ENCODE data around the gene TOR1AIP2.

The TOR1AIP2 gene

DNA sequence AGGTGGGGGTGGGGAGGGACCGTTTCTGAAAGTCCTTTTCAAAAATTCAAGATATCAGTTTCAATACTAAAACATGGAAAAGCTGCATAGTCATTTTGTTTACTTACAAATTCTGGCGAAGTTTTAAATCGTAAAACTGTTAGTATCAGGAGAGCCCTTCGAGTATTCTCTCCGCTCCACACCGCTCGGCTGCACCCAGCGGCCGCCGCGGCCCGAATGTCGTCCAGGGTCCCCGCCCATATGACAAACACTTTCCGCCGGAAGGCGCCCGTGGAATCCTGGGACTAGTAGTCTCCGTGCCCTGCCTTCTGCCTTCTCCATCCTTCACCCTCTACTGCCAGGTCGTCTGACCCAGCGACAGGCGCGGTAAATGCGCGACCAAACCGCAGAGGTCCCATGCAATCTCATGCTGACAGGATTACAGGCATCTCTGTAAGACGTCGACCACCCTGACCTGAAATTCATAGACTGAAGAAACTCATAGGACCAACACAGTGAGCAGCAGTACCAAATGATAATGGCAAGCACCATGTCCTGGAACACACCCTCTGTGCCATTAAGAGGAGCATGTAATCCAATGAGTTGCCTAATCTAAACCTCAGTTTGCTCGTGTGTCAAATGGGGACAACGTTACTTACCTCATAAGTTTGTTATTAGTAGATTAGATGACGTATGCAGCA is at the start of gene TOR1AIP2:
Gene TOR1AIP2 (minus strand): TSS at position 218 of the 680 bp plus-strand sequence. CDS start 25,138 bp downstream, outside the sequence.
- peak; percentile 87 for DNase-seq

DNA sequence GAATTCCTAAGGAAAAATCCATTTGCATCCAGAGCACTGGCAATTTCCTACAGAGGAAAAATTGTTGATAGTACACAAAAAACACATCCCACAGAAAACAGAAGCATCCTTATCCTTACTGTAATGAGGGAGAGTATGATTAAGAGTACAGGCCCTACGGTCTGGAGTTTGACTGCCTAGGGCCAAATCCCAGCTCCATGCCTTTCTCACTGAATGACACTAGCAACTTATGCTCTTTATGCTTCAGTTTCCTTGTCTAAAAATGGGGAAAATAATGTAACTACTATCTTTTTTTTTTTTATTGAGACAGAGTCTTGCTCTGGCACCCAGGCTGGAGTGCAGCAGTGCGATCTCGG is 49.2 kb upstream of the TOR1AIP2 start:
- DNase-seq, result no peak

DNA sequence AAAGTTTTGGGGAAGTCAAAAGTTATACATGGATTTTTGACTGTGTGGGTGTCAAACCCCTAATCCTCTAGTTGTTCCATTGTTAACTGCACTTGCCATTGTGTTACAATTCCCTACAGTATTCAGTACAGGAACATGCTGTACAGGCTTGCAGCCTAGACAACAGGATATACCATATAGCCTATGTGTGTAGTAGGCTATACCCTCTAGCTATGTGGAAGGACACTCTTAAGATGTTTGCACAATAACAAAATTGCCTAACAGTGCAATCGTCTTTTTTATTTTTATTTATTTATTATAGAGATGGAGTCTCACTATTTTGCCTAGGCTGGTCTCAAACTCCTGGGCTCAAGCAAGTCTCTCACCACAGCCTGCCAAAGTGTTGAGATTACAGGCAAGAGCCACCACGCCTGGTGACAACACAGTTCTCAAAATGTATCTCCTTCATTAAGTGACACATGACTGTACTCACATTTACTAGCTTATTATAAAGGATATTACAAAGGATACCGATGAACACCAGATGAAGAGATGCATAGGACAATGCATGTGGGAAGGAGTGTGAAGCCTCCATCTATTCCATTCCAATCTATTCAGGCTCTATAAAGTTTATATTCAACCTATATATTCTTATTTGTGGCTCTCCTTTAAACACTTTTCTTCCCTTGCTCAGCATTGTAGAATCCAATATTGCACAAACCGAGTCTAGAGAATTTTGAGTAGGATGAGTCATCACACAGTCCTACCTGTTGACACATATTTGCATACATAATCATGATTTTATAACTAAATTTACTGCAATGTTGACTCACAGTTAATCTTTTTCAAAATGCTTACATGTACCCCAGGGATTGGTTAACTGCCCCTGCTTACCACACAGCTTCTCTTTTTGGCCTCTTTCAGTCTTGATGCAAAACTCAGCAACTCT is 48.6 kb upstream of the TOR1AIP2 start:
- no peak for DNase-seq

DNA sequence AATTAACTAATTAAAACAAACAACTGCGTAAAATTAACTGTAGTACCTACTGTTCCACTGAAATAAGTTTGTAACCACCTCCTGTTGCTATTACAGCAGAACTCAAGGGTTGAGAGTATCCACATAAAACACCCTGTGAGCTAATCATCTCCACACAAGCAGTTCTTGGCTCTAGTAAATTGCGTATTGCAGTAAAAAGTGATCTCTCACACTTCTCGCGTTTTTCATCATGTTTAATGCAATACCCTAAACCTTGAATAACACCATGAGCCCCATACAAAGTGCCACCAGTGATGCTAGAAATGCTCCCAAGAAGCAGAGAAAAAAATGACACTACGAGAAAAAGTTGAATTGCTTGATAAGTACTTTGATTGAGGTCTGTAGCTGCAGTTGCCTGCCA is 47.7 kb upstream of the TOR1AIP2 start:
- DNase-seq, result no peak

DNA sequence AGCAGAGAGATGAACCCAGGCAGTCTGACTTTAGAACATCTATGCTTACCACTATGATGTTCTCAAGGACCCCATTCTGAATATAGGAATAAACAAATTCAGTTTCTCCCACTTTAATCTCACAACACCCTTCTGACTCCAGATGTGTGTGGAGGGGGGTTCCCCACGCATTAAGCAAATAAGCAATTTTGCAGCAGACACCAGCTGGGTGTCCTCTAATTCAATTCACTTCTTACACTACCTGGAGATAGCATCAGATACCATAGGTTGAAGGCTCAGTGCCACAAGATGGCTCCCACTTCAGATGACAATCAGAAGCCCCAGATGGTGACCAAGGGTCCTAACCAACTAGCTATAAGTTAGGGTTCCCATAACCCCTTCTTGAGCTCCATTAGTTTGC is 46.7 kb upstream of the TOR1AIP2 start:
- no peak for DNase-seq

DNA sequence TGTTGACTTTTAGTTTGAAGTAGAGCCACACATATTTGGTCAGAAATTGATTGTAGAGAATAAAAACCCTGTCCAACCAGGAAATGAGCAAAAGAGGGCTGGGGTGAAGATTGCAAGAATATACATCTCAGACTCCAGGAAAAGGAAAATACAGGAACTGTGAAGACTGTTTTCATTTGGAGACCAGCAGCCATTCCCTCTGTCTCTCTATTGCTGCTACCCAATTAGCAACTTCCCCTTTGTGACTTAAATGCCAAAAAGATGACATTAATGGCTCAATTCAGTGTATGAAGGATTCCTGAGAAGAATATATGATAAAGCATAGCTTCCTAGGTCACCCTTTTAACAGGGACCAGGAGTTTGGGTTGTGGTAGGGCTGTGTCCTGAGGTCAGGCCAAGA is 45.4 kb upstream of the TOR1AIP2 start:
- DNase-seq, result no peak

DNA sequence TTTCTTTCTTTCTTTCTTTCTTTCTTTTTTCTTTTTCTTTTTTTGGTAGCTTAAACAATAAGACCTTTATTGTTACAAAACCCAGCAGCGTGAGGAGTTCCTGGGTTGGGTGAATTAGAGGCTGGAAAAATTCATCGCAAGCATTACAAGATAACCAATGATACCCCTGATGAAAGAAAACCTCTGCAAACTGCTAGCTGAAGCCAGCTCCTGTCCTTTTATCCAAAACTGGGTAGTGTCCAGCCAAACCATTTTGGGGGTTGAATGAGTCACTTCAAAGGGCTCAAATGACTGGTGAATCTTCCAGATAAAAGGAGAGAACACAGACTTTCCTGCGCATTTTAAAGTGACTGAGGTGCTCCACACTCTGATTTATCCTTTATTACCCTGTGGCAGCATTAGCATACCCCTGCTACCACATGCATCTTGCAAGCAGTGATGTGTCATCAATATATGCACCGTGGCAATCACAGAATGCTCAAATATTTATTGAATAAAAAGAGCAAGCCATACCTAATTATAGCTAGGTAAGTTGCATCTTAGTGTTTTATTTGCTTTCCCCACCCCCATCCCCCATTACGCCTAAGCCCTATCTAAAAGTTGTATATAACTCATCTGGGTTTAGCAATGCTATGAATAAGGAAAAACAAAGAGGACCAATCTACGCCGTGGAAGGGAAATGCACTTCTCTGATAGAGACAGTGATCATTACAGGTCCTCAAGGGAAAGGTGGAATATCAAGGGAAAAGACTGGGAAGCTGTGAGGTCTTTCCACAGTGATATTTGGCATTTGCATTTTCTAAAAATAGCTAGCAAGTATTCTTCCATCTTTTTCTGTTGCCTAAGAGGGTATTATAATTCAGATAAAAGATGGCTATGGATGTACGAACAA is 44.6 kb upstream of the TOR1AIP2 start:
- DNase-seq, result no peak

DNA sequence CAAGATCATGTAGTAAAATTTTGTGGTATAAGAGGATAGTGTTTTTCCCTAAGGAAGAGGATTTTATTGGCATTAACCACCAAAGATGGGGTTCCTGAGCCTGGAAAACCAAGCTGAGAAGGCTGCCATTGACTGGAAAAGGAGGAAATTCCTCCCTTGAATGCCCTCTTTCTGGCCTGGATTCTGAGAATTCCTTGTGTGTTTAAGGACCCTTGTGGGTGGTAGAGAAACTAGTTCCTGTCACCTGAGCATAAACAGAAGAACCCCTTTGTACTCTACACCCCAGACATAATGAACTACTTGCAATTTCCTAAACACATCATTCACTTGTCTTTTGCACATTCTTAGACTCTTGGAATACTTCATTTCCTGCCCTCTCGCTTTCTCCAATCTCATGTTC is 43.9 kb upstream of the TOR1AIP2 start:
- no peak for DNase-seq

DNA sequence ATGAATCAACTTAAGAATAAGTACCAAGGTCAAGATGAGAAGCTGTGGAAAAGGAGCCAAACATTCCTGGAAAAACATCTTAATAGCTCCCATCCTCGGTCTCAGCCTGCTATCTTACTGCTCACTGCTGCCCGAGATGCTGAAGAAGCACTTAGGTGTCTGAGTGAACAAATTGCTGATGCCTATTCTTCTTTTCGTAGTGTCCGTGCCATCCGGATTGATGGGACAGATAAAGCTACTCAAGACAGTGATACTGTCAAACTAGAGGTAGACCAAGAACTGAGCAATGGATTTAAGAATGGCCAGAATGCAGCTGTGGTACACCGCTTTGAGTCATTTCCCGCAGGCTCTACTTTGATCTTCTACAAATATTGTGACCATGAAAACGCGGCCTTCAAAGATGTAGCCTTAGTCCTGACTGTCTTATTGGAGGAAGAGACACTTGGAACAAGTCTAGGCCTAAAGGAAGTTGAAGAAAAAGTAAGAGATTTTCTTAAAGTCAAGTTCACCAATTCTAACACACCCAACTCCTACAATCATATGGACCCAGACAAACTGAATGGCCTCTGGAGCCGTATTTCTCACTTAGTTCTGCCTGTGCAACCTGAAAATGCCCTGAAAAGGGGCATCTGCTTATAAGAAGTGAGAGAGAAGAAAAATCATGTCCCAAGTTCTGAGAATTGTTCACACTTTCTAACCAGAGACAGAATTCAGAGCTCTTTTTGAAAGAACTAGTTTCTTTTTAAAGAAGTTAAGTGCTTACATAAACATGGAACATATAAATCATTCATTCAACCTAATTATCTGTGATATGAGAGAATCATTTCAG is 40.2 kb upstream of the TOR1AIP2 start:
- no peak for DNase-seq

DNA sequence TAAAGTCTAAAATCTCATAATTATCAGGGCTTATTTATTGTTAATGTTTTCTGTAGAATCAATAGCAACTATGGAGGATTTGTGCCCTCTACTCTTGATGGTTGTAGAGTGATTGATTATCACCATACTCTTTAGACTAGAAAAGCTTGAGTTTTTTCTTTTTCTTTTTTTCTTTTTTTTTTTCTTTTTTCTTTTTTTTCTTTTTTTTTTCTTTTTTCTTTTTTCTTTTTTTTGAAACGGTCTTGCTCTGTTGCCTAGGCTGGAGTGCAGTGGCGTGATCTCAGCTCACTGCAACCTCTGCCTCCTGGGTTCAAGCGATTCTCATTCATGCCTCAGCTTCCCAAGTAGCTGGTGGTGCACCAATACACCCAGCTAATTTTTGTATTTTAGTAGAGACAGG is 34.2 kb upstream of the TOR1AIP2 start:
- no peak for DNase-seq

DNA sequence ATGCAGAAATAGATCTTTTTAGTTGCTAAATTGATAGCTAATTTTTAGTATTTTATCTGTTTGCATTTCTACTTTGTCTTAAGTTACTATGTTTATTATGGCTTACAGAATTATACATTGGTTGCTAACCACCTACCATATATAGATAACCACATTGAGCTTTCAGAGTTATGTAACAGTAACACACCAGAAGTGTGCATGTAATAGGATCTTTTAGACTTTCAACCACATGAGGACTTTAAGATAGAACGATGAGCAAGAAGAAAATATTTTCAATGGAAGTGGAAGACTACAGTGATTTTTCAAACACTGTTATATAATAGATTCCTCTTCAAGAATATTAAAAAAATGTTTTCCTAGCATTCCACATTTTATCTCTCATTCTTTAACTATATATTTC is 33.3 kb upstream of the TOR1AIP2 start:
- DNase-seq, result no peak

DNA sequence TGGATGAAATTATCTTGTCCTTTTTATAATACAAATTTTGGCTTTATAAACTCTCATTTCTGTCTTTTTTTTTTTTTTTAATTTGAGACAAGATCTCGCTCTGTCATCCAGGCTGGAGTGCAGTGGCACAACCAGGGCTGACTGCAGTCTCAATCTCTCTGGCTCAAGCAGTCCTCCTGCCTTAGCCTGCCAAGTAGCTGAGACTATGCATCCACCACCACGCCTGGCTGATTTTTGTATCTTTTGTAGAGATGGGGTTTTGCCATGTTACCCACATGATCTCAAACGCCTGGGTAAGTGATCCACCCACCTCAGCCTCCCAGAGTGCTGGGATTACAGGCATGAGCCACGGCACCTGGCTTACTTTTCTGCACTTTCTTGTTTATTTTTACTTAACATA is 12.0 kb upstream of the TOR1AIP2 start:
- DNase-seq, result no peak

DNA sequence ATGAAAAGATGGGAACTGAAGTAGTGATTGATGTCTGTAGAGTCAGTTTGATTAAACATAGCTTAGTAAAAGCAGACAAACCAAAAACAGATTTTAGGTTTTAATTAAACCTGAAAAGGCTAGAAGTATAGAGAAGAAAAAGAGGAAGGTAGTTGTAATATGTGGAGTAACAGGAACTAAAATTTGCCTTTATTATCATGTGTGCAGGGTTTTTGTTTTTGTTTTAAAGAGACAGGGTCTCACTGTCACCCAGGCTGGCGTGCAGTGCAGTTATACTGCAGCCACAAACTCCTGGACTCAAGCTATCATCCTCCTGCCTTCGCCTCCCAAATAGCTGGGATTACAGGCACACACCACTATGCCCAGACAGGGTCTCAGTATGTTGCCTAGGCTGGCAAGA is 10.5 kb upstream of the TOR1AIP2 start:
- no peak for DNase-seq

DNA sequence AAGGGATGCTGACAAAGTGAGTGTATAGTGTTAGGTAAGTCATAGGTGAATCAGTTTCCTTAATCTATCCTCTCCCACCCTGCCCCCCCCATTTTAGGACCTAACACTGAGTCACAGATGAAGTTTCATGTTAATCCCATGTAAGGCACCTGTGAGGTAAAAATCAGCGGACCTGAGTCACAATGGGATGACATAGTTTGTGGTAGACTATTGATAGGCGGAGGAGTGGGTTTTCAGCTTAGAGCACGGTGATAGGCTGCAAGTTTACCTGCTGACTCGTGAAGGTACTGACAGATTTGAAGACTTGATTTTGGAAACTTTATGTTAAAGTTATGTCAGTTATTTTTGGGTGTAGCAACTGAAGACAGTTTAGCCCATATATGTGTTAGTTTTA is 6.1 kb upstream of the TOR1AIP2 start:
- no peak for DNase-seq

DNA sequence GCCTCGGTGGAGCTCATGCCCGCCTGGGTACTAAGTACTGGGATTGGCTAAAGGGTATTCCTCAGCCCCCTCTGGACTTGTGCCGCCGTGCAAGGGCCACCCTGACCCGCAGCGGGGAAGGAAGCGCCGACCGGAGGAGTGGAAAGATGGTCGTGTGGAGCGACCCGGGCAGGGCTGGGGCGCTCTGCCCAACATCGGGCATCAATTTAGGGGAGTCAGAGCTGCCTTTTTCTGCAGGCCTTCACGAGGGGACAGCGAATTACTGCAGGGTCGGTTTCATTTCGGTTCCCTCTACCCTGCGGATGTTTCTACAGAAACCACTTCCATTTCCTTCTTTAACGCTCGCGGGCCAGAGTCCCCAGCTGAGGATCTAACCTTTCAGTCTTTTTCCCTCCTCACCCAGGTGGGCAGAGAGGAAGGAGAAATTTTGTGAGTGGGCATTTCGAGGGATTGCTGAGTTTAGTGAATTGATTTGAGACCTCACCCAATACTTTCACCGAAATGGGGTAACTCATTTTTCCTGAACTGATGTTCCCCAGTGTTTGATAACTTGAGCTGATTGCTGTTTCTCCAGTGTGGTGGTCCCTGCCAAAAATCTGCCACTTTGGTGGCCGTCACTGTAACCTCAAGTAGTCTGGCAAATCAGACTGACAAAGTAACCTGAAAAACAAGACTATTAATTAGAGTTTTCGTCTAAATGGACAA is 5.6 kb upstream of the TOR1AIP2 start:
- no peak for DNase-seq

DNA sequence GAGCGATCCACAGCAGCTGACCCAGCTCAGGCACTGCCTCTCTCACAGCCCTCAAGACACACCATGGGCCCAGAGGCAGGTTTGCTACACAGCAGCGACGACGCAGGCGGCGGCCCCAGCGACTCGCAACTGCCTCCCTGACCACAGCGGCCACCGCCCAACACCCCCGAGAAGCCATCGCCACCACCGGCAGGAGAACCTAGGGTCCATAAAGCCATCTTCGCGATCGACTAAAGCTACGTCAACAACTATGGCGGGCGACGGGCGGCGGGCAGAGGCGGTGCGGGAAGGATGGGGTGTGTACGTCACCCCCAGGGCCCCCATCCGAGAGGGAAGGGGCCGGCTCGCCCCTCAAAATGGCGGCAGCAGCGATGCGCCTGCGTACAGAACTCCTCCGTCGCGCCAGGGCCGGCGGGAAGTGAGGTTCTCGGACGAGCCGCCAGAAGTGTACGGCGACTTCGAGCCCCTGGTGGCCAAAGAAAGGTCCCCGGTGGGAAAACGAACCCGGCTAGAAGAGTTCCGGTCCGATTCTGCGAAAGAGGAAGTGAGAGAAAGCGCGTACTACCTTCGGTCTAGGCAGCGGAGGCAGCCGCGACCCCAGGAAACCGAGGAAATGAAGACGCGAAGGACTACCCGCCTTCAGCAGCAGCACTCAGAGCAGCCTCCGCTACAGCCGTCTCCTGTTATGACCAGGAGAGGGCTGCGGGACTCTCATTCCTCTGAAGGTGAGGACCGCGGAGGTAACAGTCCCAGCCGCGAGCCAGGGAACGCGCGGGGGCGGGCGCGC is 4.8 kb upstream of the TOR1AIP2 start, which contains the start of gene TOR1AIP1:
Gene TOR1AIP1 (plus strand): TSS at position 33 of the 787 bp plus-strand sequence. CDS start 218 bp downstream, at position 251.
- DNase-seq, result peak; percentile 98

DNA sequence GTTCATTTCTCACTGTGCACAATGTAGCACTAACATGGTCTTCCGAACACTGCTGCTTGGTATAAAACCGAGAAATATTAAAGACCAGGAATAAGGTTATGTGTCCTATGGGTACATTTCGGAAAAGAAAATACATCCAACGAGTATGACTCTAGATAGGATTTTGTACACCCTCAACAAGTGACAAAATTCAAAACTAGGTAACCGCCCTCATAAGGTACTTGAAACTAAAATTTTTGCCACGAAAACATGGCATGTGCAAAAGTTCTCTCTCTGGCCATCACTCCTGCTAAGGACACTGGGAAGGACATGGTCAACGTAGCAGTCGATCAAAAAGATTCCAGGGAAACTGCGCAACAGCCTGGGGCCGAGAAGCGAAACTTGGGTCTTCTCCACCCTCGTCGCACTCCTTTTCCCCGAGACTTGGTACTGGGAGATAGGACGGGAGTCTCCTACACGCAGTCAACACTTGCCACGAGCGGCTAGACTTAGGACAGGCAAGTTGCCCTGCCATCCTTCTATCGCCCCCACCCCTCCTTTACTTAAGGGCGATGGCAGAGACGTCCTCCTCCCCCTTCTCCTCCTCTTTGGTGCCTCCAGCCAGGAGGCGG is 4.1 kb upstream of the TOR1AIP2 start:
- no peak for DNase-seq

DNA sequence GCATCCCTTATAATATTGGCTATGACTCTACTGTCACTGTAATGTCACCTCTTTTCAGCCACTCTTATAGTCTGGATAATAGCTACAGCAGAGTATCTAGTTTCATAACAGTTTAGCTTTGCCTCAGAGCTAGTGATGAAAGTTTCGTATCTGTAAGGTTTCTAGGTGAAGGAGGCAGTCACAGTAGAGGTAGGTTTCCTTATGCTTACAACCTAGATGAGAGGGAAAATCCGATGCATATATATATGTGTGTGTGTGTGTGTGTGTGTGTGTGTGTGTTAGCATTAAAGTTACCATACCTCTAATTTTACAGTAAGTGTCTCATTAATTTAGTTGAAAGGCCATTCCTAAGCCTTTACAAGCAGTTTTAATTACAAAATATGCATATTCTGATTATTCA is 2.2 kb upstream of the TOR1AIP2 start:
- DNase-seq, result no peak

DNA sequence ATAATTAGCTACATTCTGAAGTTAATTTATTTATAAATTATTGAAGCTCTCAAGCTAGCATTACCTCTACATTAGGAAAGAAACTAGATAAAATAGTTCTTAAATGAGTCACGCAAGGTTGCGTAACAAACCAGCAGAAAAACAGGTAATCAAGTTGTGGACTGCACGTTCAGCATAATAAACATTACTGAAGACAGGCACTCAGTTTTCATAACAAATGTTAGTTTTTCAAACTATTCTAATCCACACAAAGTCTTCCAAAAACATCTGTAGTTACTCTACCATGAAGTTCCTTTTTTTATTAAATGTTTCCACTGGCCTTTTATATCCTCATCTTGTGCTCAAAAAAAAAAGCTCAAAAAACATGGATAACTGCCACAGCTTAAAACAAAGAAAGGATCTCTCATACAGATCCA is 1.3 kb downstream of the TOR1AIP2 start:
- DNase-seq, result no peak

DNA sequence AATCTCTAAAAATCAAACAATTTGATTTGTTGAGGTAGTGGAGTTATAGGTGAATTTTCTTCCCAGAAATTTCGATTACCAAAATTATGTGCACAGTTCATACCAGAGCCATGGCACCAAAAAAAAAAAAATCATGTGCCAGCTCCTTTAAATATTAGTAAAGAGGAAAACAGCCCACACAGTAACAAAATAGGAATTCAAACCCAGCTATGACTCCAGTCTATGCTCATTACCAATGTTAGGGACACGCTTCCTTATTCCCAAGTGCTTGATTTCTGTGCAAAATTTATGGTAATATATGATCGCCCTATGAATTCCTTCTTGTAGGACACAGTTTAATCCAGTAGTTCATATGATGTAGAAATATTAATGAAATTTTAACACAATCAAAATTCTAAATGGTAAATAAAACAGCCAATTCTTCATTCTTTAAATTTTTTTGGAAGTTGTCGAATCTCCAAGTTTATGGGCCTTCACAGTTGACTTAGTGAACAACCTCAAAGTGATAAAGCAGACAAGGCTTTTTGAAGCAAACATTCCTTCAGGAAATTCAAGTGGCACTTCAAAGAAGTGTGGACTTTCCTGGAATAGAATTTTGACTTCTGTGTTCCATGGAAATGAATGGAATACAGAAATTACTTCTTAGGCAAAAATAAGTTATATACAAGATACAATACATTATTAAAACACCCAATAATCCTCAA is 1.9 kb downstream of the TOR1AIP2 start:
- DNase-seq, result no peak

Measured in DMS153 (cell line).